HepG2 (cell line): ENCODE measurements around the gene NPDC1. TPM values are rescaled to one million over a fixed set of nuclear protein-coding genes. Genes with fewer than 3 reads are reported as not detected.
A peak's percentile ranks its signal among the peaks of the same experiment; 100 is the strongest.

ENCODE experiments used
- ARHGAP35 ChIP-seq: sonication (generic); formaldehyde crosslinking; IDR thresholded peaks from 2 replicates; pipeline ENCODE4 v1.9.0; 2022; ENCODE audit warnings: mild to moderate bottlenecking, inconsistent platforms, moderate library complexity, missing genetic modification reagents, borderline replicate concordance
- DPF2 ChIP-seq: sonication (generic); formaldehyde crosslinking; IDR thresholded peaks from 2 replicates; pipeline ENCODE4 v1.4.0; 2020; ENCODE audit warnings: mild to moderate bottlenecking, low read depth, missing genetic modification reagents, borderline replicate concordance
- GTF2F1 ChIP-seq: fragments of 150-350 bp; IDR thresholded peaks from 2 replicates; pipeline ENCODE4 v1.6.1; 2014; ENCODE audit warnings: low read length
- KMT2B ChIP-seq: IDR thresholded peaks from 2 replicates; pipeline ENCODE4 v1.6.1; 2016; ENCODE audit warnings: missing genetic modification reagents, missing compliant biosample characterization
- MAZ ChIP-seq, 2 experiments: sonication (generic) in 1 of 2; formaldehyde crosslinking in 1 of 2; IDR thresholded peaks; 2 replicates each; pipeline versions ENCODE4 v1.5.0 to v1.6.1; 2012 to 2020; ENCODE audit warnings: low read depth in 2 of 2, mild to moderate bottlenecking in 2 of 2, borderline replicate concordance in 1 of 2, improper control_type of control experiment in 1 of 2, low read length in 1 of 2, missing genetic modification reagents in 1 of 2, moderate library complexity in 1 of 2
- MIER3 ChIP-seq: IDR thresholded peaks from 2 replicates; pipeline ENCODE4 v1.6.1; 2016; ENCODE audit warnings: missing compliant biosample characterization, borderline replicate concordance
- NONO ChIP-seq, 2 experiments: fragments of 450-650 bp in 1 of 2; sonication (generic) in 1 of 2; formaldehyde crosslinking in 1 of 2; IDR thresholded peaks in 1 of 2; conservative IDR thresholded peaks in 1 of 2; 2 replicates each; pipeline versions ENCODE4 v1.6.1 to v1.8.0; 2017 to 2022; ENCODE audit warnings: mild to moderate bottlenecking in 1 of 2, missing genetic modification reagents in 1 of 2, moderate library complexity in 1 of 2
- RAD21 ChIP-seq: fragments of 450-650 bp; formaldehyde crosslinking; IDR thresholded peaks from 2 replicates; pipeline ENCODE4 v1.5.0; 2020; ENCODE audit warnings: mild to moderate bottlenecking
- RXRB ChIP-seq: IDR thresholded peaks from 2 replicates; pipeline ENCODE4 v1.6.1; 2016; ENCODE audit warnings: borderline replicate concordance, missing genetic modification reagents, missing compliant biosample characterization
- SAFB2 ChIP-seq: sonication (generic); formaldehyde crosslinking; IDR thresholded peaks from 2 replicates; pipeline ENCODE4 v1.5.1; 2020; ENCODE audit warnings: missing genetic modification reagents, low read depth, mild to moderate bottlenecking, borderline replicate concordance
- ZNF17 ChIP-seq: sonication (generic); formaldehyde crosslinking; IDR thresholded peaks from 2 replicates; pipeline ENCODE4 v1.5.0; 2020; ENCODE audit warnings: mild to moderate bottlenecking, missing genetic modification reagents
- ZNF205 ChIP-seq: IDR thresholded peaks from 2 replicates; pipeline ENCODE4 v1.6.1; 2018; ENCODE audit warnings: missing biosample characterization, missing genetic modification reagents
- ZNF549 ChIP-seq: sonication (generic); formaldehyde crosslinking; IDR thresholded peaks from 2 replicates; pipeline ENCODE4 v1.5.0; 2020; ENCODE audit warnings: missing genetic modification reagents
- polyA plus RNA-seq, 8 experiments: library from polyadenylated mRNA; depleted of rRNA in 3 of 8; stranded (reverse) in 7 of 8; unstranded in 1 of 8; fragments of >200 nt; fragmentation: Illumina TruSeq in 4 of 8; extraction: Trizol in 4 of 8; gene quantifications; 2 replicates each; pipeline versions ENCODE4 v1.2.1 to v1.2.3, GENCODE V29; 2011 to 2016; ENCODE audit warnings: low read depth in 4 of 8, missing spikeins in 1 of 8, mixed read lengths in 1 of 8; ENCODE audit not compliant: insufficient read depth in 1 of 8
- total RNA-seq, 5 experiments: library from RNA; depleted of rRNA; stranded (reverse); fragments of >200 nt; fragmentation: Illumina TruSeq; extraction: Trizol; gene quantifications; 2 replicates each; pipeline ENCODE4 v1.2.3, GENCODE V29; 2016; ENCODE audit warnings: low read depth in 1 of 5
- TF ChIP-seq, protein P1 (sequence below): sonication (generic); formaldehyde crosslinking; IDR thresholded peaks from 2 replicates; pipeline ENCODE4 v1.5.1; 2020; ENCODE audit warnings: missing genetic modification reagents, mild to moderate bottlenecking, borderline replicate concordance
- TF ChIP-seq, protein P2 (sequence below): sonication (generic); formaldehyde crosslinking; IDR thresholded peaks from 2 replicates; pipeline ENCODE4 v1.4.0; 2020; ENCODE audit warnings: missing genetic modification reagents; ENCODE audit errors: not compliant biosample characterization
- TF ChIP-seq, protein P3 (sequence below): sonication (generic); formaldehyde crosslinking; IDR thresholded peaks from 2 replicates; pipeline ENCODE4 v1.5.0; 2020; ENCODE audit warnings: missing genetic modification reagents
- TF ChIP-seq, protein P4 (sequence below), 2 experiments: fragments of 450-650 bp in 1 of 2; sonication (generic) in 1 of 2; formaldehyde crosslinking; IDR thresholded peaks; 2 replicates each; pipeline versions ENCODE4 v1.5.0 to v1.8.0; 2020 to 2022; ENCODE audit warnings: mild to moderate bottlenecking in 1 of 2, missing genetic modification reagents in 1 of 2
- TF ChIP-seq, protein P5 (sequence below): IDR thresholded peaks from 2 replicates; pipeline ENCODE4 v1.6.1; 2018; ENCODE audit warnings: missing genetic modification reagents
- TF ChIP-seq, protein P6 (sequence below): sonication (generic); formaldehyde crosslinking; IDR thresholded peaks from 2 replicates; pipeline ENCODE4 v1.5.1; 2020; ENCODE audit warnings: mild to moderate bottlenecking, moderate library complexity, missing genetic modification reagents

The NPDC1 gene
- total and polyA plus RNA-seq, 2 of the 13 experiments (the other 11 are each of a cell fraction or from before 2014, with no cell fraction given) = 0.84 to 5.4 TPM

DNA sequence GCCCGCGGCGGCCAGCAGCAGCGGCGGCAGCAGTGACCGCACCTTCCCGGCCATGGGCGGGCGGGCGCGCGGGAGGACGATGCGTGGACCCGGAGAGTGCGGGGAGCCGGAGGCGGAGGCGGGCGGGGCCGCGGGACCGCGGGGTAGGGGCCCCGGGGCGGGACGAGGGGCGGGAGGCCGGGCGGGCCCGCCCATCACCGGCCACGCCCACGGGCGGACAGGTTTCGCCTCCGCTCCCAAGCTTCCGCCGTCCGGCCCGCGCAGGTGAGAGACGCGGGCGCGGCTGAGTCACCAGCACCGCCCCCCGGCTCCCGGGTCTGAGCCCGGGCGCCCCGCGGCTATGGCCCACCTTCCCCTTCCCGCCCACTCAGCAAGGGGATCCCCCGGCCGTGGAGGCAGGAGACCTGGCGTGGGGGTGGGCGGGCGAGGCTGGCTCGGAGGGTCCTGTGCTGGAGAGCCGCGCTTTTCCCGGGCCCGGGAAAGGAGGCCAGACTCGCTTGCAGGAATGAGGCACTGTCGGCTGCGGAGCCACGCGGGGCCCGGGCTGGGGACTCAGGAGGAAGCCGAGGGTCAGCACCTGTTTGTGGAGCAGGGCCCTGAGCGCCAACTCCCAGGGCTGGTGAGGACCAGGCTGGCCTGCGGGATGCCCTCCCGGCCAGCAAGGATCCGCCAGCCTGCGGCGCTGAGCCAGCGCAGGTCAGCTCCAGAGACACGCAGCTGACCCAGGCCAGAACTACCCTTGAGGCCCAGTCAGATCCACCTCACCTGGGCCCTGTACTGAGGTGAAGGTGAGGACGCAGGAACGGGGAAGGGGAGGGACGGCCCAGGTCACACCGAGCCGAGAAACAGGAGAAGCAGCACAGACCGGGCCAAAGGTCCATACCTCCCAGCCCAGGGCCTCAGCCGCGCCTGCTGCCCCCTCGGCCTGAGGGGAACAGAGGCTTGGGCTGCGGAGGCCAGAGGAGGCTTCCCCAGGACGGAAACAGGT is 8.3 kb upstream of the NPDC1 start, which contains the start of gene ENTPD2 (continued):
- TF ChIP-seq, protein P1, sequence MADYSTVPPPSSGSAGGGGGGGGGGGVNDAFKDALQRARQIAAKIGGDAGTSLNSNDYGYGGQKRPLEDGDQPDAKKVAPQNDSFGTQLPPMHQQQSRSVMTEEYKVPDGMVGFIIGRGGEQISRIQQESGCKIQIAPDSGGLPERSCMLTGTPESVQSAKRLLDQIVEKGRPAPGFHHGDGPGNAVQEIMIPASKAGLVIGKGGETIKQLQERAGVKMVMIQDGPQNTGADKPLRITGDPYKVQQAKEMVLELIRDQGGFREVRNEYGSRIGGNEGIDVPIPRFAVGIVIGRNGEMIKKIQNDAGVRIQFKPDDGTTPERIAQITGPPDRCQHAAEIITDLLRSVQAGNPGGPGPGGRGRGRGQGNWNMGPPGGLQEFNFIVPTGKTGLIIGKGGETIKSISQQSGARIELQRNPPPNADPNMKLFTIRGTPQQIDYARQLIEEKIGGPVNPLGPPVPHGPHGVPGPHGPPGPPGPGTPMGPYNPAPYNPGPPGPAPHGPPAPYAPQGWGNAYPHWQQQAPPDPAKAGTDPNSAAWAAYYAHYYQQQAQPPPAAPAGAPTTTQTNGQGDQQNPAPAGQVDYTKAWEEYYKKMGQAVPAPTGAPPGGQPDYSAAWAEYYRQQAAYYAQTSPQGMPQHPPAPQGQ (CRISPR knock-in tag) = no peak
- no peak for TF ChIP-seq GTF2F1
- no peak for TF ChIP-seq KMT2B (CRISPR knock-in tag)
- 0 out of 2 replicates have a peak, but pooled peaks have one; percentile 17 for TF ChIP-seq RXRB (CRISPR knock-in tag)
- TF ChIP-seq, protein P2, sequence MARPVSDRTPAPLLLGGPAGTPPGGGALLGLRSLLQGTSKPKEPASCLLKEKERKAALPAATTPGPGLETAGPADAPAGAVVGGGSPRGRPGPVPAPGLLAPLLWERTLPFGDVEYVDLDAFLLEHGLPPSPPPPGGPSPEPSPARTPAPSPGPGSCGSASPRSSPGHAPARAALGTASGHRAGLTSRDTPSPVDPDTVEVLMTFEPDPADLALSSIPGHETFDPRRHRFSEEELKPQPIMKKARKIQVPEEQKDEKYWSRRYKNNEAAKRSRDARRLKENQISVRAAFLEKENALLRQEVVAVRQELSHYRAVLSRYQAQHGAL (CRISPR knock-in tag) = no peak
- no peak for TF ChIP-seq ZNF549
- TF ChIP-seq, protein P3, sequence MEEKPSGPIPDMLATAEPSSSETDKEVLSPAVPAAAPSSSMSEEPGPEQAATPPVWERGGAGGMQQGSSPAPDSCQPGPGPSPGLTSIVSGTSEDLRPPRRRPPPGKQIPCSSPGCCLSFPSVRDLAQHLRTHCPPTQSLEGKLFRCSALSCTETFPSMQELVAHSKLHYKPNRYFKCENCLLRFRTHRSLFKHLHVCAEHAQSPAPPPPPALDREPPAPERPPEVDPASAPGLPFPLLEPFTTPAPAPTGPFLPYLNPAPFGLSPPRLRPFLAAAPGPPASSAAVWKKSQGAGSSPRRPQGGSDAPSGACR (CRISPR knock-in tag) = no peak; the same call in 1 of the 2 replicates
- TF ChIP-seq MAZ (IDR thresholded peaks at IDR 0.05; ENCODE audit: borderline replicate concordance, low read depth, low read length) = no peak
- no peak; the same call in none of the 2 replicates for TF ChIP-seq MAZ (CRISPR knock-in tag; IDR thresholded peaks at IDR 0.05; ENCODE audit: low read depth)
- TF ChIP-seq, protein P4, sequence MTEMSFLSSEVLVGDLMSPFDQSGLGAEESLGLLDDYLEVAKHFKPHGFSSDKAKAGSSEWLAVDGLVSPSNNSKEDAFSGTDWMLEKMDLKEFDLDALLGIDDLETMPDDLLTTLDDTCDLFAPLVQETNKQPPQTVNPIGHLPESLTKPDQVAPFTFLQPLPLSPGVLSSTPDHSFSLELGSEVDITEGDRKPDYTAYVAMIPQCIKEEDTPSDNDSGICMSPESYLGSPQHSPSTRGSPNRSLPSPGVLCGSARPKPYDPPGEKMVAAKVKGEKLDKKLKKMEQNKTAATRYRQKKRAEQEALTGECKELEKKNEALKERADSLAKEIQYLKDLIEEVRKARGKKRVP (CRISPR knock-in tag; IDR thresholded peaks at IDR 0.05) = no peak
- TF ChIP-seq, protein P5, sequence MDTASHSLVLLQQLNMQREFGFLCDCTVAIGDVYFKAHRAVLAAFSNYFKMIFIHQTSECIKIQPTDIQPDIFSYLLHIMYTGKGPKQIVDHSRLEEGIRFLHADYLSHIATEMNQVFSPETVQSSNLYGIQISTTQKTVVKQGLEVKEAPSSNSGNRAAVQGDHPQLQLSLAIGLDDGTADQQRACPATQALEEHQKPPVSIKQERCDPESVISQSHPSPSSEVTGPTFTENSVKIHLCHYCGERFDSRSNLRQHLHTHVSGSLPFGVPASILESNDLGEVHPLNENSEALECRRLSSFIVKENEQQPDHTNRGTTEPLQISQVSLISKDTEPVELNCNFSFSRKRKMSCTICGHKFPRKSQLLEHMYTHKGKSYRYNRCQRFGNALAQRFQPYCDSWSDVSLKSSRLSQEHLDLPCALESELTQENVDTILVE = no peak
- TF ChIP-seq, protein P6, sequence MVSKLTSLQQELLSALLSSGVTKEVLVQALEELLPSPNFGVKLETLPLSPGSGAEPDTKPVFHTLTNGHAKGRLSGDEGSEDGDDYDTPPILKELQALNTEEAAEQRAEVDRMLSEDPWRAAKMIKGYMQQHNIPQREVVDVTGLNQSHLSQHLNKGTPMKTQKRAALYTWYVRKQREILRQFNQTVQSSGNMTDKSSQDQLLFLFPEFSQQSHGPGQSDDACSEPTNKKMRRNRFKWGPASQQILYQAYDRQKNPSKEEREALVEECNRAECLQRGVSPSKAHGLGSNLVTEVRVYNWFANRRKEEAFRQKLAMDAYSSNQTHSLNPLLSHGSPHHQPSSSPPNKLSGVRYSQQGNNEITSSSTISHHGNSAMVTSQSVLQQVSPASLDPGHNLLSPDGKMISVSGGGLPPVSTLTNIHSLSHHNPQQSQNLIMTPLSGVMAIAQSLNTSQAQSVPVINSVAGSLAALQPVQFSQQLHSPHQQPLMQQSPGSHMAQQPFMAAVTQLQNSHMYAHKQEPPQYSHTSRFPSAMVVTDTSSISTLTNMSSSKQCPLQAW = 0 out of 2 replicates have a peak, but pooled peaks have one; percentile 39
- TF ChIP-seq SAFB2 (CRISPR knock-in tag) = no peak
- TF ChIP-seq ZNF17 (CRISPR knock-in tag) = no peak
- TF ChIP-seq NONO (IDR thresholded peaks at IDR 0.05) = no peak
- no peak; the same call in 1 of the 2 replicates for TF ChIP-seq NONO (CRISPR knock-in tag; conservative IDR thresholded peaks at IDR 0.05)
- TF ChIP-seq DPF2 (CRISPR knock-in tag) = no peak
- TF ChIP-seq ARHGAP35 = no peak
- no peak for TF ChIP-seq RAD21 (CRISPR knock-in tag)
- TF ChIP-seq ZNF205 (CRISPR knock-in tag) = 0 out of 2 replicates have a peak, but pooled peaks have one; percentile 20
- no peak; the same call in 1 of the 2 replicates for TF ChIP-seq MIER3 (CRISPR knock-in tag)
